Measurements from ENCODE around the gene MRPL32. TPM values are rescaled to one million over a fixed set of nuclear protein-coding genes. Genes with fewer than 3 reads are reported as not detected.
A peak's percentile ranks its signal among the peaks of the same experiment; 100 is the strongest.

The MRPL32 gene
- polyA plus RNA-seq, 2 of the 4 experiments (the other 2 are of a cell fraction) = 76.0 to 90.4 TPM

DNA sequence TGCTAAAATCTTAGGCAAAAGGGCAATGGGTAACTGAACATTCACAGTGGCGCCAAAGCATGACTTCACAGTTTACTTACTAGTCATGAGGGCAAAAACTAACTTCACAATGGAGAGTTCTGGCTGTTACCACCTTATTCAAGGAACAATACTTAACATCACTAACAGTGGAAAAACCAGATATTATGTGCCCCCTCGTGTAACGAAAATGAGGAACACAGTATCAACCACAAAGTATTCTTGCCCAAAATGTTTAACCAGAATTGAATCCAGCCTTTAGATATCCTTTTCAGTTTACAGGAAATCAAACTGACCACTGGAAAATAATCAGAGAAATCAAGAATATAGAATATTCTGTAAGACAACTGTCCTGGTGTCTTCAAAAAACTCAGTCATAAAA, 29.8 kb upstream of the MRPL32 start (continued):
- TF ChIP-seq EP300 (IDR thresholded peaks at IDR 0.05) = no peak

DNA sequence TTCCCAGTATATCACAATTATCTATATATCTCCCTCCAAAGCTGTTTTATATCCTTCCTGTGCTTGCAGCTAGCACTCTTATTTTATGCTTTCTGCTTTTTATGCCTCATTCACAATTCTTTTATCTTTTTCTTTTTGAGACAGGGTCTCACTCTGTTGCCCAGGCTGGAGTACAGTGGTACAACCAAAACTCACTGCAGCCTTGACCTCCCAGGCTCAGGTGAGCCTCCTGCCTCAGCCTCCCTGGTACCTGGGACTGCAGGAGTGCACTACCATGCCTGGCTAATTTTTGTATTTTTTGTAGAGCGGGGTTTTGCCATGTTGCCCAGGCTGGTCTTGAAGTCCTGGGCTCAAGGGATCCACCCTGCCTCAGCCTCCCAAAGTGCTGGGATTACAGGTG, 26.0 kb upstream of the MRPL32 start:
- DNase-seq (ENCODE audit: low read depth in 1 of 2, low spot score in 1 of 2) (no peak), FAIRE-seq (no peak), ATAC-seq (no peak)
- POLR2A ChIA-PET = no interaction called here
- H3K4me3 ChIP-seq = no peak overlapping the region
- H3K4me1 ChIP-seq = peaks cover 9% of the 10 kb centered on the region; the same call in 1 of the 3 replicates
- WGBS (ENCODE audit: missing lambda C conversion rate) = 82% methylated on average over 1 of the region's 1 CpG
- H3K4me2 ChIP-seq = no peak overlapping the region
- H3K27ac ChIP-seq = no peak overlapping the region
- no peaks in the 10 kb centered on the region for H3K9me3 ChIP-seq
- CTCF ChIA-PET = interaction anchor here (0.8 to 1.6 kb wide), 2 partner anchors 13 to 28 kb away, joined by 4 to 5 read pairs; no protein-coding TSS in a partner anchor
- no peak for TF ChIP-seq NFE2L2 (conservative IDR thresholded peaks at IDR 0.05; ENCODE audit: low read length)

DNA sequence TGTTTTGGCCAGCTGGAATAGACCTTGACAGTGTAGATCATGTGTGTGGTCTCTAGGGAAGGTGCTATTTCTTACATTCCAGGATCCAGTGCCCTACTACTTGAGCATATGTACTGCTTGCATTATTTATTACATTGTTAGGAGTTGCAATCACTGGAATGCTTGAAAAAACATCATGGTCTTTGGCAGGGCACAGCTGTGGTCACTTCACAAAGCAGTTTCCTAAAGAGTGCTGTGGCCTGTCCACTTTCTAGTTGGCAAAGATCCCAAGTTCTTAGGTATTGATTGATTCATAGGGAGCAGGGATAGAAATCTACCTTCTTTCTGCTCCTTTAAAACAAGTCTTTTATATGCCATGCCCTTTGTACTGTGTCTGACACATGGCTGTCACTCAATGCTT, 24.9 kb upstream of the MRPL32 start:
- DNase-seq (ENCODE audit: low read depth in 1 of 2, low spot score in 1 of 2) (no peak), FAIRE-seq (no peak), ATAC-seq (no peak)
- Histone ChIP-seq H3K4me3 (no peak overlapping the region), H3K4me1 (peaks cover 10% of the 10 kb centered on the region), H3K27ac (no peak overlapping the region), H3K4me2 (no peak overlapping the region), H3K9me3 (no peaks in the 10 kb centered on the region)
- TF ChIP-seq FOSL2 (IDR thresholded peaks at IDR 0.05) = no peak
- no peak for TF ChIP-seq FOSL2 (CRISPR knock-in tag; IDR thresholded peaks at IDR 0.05)
- TF ChIP-seq BHLHE40 (IDR thresholded peaks at IDR 0.05; ENCODE audit: low read depth, low read length) = no peak
- no peak for TF ChIP-seq CBX8 (IDR thresholded peaks at IDR 0.05)
- no peak for TF ChIP-seq JUN (IDR thresholded peaks at IDR 0.05)
- TF ChIP-seq HOXB5 (CRISPR knock-in tag; IDR thresholded peaks at IDR 0.05) = no peak
- TF ChIP-seq NFE2L2 (conservative IDR thresholded peaks at IDR 0.05; ENCODE audit: low read length) = no peak
- no peak for TF ChIP-seq EHMT2 (IDR thresholded peaks at IDR 0.05; ENCODE audit: low read depth)
- CTCF ChIA-PET = interaction anchor here (0.6 to 1.6 kb wide), 3 partner anchors 29 to 967 kb away, joined by 3 to 4 read pairs (median 3); no protein-coding TSS in a partner anchor
- POLR2A ChIA-PET = no interaction called here

DNA sequence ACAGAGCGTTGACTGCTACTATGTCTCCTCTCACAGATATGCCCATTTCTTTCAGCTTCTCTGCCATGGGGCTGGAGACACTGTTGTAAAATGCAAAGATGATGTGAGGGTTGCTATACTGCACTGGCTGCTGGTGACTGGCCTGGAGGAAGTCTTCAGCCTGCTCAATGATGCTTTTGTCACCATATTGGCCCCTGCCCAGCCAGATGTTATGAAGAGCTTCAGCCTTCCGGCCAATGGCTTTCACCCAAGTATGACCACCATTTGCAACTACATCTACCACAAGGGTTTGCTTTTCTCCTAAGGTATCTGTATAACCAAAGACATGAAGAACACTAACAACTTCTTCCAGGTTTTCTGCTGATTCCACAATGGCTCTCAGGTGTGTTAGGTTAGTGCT, 21.9 kb upstream of the MRPL32 start:
- FAIRE-seq (no peak), ATAC-seq (no peak), DNase-seq (ENCODE audit: low read depth in 1 of 2, low spot score in 1 of 2) (no peak)
- Histone ChIP-seq H3K4me3 (no peak overlapping the region), H3K4me1 (peaks cover 13% of the 10 kb centered on the region), H3K9me3 (no peaks in the 10 kb centered on the region), H3K4me2 (peak overlapping the region; percentile 84), H3K27ac (no peak overlapping the region)
- WGBS (ENCODE audit: missing lambda C conversion rate) = 92% methylated on average over 2 of the region's 2 CpGs
- CTCF ChIA-PET = interaction anchor here (1.1 to 2.2 kb wide), 4 partner anchors 11 to 673 kb away, joined by 3 to 7 read pairs (median 4); partner anchors contain the start of gene STK17A
- TF ChIP-seq RCOR1 (IDR thresholded peaks at IDR 0.05; ENCODE audit: low read depth, low read length) (no peak), RAD21 (conservative IDR thresholded peaks at IDR 0.05 in 1 of 2, IDR thresholded peaks at IDR 0.05 in 1 of 2) (no peak), MAZ (IDR thresholded peaks at IDR 0.05; ENCODE audit: borderline replicate concordance, low read depth, low read length) (no peak), FOXS1 (CRISPR knock-in tag; IDR thresholded peaks at IDR 0.05) (no peak), HDAC2 (IDR thresholded peaks at IDR 0.05) (no peak), ZFP36 (IDR thresholded peaks at IDR 0.05; ENCODE audit: borderline replicate concordance, partially characterized antibody) (no peak), JUN (IDR thresholded peaks at IDR 0.05) (no peak), POLR2A (IDR thresholded peaks at IDR 0.05; ENCODE audit: low read length) (no peak)
- TF ChIP-seq, protein P1, sequence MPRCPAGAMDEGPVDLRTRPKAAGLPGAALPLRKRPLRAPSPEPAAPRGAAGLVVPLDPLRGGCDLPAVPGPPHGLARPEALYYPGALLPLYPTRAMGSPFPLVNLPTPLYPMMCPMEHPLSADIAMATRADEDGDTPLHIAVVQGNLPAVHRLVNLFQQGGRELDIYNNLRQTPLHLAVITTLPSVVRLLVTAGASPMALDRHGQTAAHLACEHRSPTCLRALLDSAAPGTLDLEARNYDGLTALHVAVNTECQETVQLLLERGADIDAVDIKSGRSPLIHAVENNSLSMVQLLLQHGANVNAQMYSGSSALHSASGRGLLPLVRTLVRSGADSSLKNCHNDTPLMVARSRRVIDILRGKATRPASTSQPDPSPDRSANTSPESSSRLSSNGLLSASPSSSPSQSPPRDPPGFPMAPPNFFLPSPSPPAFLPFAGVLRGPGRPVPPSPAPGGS (IDR thresholded peaks at IDR 0.05) = no peak
- TF ChIP-seq, protein P2, sequence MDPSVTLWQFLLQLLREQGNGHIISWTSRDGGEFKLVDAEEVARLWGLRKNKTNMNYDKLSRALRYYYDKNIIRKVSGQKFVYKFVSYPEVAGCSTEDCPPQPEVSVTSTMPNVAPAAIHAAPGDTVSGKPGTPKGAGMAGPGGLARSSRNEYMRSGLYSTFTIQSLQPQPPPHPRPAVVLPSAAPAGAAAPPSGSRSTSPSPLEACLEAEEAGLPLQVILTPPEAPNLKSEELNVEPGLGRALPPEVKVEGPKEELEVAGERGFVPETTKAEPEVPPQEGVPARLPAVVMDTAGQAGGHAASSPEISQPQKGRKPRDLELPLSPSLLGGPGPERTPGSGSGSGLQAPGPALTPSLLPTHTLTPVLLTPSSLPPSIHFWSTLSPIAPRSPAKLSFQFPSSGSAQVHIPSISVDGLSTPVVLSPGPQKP (IDR thresholded peaks at IDR 0.05; ENCODE audit: low read depth, low read length) = no peak
- POLR2A ChIA-PET = interaction anchor here (0.7 kb wide), 1 partner anchor 22 kb away, joined by 4 read pairs; the partner anchor contains the start of genes MRPL32 and PSMA2
